Mononuclear cell (primary cell): ENCODE results near the gene IRF2BPL. TPM values are rescaled to one million over a fixed set of nuclear protein-coding genes. Genes with fewer than 3 reads are reported as not detected.

Source experiments
- H3K27me3 ChIP-seq: 2 replicates; pipeline ENCODE4 v1.6.0; 2011; ENCODE audit warnings: low read length, control low read depth; ENCODE audit not compliant: insufficient read depth
- H3K4me1 ChIP-seq: 2 replicates; pipeline ENCODE4 v1.5.1; 2011; ENCODE audit warnings: mild to moderate bottlenecking, low read length, control low read depth; ENCODE audit not compliant: insufficient read depth
- H3K4me3 ChIP-seq: 2 replicates; pipeline ENCODE4 v1.5.1; 2011; ENCODE audit warnings: mild to moderate bottlenecking, low read length, moderate library complexity
- H3K9me3 ChIP-seq: 2 replicates; pipeline ENCODE4 v1.5.1; 2011; ENCODE audit warnings: low read depth, mild to moderate bottlenecking, control low read depth, low read length
- total RNA-seq: library from RNA; depleted of rRNA; stranded (reverse); fragments of >200 nt; gene quantifications from one replicate; pipeline ENCODE4 v1.2.3, GENCODE V29; 2012

The IRF2BPL gene
- 36.1 TPM for total RNA-seq

DNA sequence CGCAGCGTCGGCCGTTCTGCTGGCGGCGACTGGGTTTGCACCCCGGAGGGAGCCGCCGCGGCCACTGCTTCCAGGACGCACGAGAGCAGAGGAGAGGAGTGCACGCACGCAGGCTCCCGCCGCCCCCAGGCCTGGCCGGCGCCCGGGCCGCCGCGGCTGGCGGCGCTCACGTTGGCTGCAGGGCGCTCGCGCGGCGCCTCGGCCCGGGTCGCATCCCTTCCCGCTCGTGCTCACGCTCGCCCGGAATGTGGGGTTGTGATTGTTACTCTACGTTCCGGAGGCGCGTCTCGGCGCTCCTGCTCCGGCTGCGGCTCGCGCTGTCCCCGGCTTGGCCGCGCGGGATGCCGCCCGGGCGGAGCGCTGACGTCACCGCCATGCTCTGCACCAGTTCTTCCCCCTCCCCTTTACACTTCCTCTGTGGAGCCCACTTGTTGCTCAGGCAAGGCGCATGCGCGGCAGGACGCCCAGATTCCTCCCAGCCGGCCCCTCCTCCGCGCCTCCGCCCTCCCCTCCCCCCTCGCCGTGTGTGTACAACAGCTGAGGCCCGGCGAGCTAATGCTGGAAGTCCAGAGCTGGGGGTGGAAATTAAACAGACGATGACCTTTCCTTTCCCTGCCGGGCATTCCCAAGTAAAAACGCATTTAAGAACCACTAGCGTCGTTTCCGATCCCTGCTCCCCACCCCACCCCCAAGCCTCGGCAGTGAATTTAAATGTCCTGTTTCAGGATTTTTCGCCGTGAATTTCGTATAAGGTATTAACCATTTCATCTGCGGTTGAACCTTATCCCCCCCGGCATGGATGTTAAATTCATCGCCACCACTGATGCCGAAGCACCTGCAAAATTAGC lies at the start of gene IRF2BPL:
IRF2BPL (minus strand) TSS at position 325 of the 848 bp plus-strand sequence. CDS start 916 bp downstream, outside the sequence.
- Histone ChIP-seq H3K9me3 (no peaks in the 10 kb centered on the region), H3K27me3 (no peaks in the 10 kb centered on the region), H3K4me1 (peaks cover 78% of the 10 kb centered on the region), H3K4me3 (peak within 1 kb of the TSS; percentile 75)

DNA sequence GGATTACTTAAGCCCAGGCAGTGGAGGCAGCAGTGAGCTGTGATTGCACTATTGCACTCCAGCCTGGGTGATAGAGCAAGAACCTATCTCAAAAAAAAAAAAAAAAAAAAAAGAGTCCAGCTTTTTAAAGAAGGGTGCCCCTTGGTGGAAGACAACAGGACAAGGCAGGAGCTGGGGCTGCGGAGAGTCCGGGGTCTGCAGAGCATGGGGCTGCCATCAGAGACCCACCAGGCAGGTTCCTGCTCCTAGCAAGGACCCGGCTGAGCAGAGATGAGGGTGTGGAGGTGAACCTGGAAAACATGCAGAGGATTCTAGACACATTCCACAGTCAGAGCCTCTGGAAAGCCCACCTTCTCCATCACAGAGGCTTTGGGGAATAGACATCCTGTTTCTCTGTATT lies 48.5 kb upstream of the IRF2BPL start:
- Histone ChIP-seq H3K27me3 (no peaks in the 10 kb centered on the region), H3K9me3 (no peaks in the 10 kb centered on the region), H3K4me1 (peaks cover 12% of the 10 kb centered on the region), H3K4me3 (no peak overlapping the region)

DNA sequence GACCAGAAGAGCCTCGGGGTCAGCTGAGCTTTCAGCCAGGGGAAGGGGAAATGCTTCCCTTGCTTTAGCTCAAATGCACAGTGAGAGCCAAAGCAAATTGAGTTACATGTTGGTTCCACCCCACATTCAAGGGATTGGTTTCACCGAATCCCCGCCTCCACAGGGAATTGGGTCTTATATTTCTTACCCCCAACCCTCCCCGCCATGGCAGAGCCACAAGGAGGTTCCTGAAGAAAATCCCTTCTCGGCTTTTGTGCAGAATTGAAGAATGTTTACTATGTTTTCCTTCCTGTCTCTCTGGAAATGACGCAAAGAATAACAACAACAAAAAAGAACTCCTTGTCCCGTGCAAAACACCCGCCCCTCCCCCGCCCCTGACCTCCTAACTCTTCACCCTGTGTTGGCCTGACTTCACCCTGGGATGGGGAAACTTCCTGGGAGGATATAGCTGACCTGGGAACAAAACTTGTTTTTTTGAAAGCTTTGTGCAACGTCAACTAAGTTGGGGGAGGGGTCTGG lies 47.7 kb upstream of the IRF2BPL start:
- Histone ChIP-seq H3K4me1 (peaks cover 12% of the 10 kb centered on the region), H3K4me3 (no peak overlapping the region), H3K27me3 (no peaks in the 10 kb centered on the region), H3K9me3 (no peaks in the 10 kb centered on the region)

DNA sequence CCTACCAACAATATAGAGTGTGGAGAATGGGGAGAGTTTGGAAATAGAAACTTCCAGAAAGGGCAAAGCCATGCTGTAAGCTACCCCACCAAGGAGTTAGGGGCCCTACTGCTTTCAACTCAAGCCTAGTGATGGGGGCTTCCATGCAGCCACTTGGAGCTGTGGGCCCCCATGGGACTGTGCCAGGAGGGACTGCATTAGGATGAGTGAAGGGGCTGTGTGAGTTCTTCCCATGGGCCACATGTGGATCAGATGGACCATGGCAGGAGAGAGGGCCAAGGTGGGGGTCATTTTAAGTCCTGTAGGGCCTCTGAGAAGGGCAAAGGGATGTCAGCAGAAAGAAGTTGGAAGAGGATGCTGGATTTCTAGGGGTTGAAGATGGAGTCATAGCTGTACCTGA lies 46.5 kb upstream of the IRF2BPL start:
- Histone ChIP-seq H3K27me3 (no peaks in the 10 kb centered on the region), H3K4me3 (no peak overlapping the region), H3K9me3 (no peaks in the 10 kb centered on the region), H3K4me1 (peaks cover 12% of the 10 kb centered on the region)

DNA sequence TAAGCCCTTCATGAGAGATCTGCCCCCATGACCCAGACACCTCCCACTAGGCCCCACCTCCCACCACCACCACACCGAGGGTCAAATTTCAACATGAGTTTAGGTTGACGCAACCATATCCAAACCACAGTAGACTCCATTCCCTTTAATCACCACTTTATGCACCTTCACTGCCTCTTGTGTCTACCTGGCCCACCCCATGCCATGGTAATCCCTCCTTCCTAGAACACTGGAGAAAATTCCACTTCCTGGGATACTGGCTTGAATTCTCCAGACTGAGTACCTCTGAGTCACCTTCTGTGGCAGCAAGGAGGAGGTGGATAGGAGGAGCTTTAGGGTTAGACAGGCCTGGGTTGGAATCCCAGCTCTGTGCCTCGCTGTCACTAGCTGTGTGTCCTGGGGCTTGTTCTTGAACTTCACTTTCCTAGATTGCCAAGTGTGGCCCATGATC lies 43.5 kb upstream of the IRF2BPL start:
- no peaks in the 10 kb centered on the region for H3K9me3 ChIP-seq
- no peaks in the 10 kb centered on the region for H3K27me3 ChIP-seq
- H3K4me3 ChIP-seq = no peak overlapping the region
- H3K4me1 ChIP-seq = peaks cover 10% of the 10 kb centered on the region

DNA sequence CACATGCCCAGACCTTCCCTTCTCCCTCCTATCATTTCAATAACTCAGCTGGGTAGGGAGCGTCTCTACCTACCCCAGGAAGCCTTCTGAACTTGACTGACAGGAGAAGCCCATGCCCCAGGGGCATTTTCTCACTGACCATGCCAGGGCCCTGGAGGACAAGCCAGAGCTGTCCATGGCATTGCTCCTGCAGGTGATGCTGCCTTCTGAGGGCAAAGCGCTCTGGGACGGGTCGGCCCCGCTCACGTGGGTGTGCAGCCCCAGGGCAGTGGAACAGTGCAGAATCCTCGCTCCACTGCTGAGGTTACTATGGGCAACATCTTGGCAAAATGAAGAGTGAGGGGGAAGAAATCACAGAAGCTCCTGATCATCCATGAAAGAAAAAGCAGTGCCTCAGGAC lies 41.0 kb upstream of the IRF2BPL start:
- Histone ChIP-seq H3K4me3 (no peak overlapping the region), H3K27me3 (no peaks in the 10 kb centered on the region), H3K9me3 (no peaks in the 10 kb centered on the region), H3K4me1 (peaks cover 9% of the 10 kb centered on the region)

DNA sequence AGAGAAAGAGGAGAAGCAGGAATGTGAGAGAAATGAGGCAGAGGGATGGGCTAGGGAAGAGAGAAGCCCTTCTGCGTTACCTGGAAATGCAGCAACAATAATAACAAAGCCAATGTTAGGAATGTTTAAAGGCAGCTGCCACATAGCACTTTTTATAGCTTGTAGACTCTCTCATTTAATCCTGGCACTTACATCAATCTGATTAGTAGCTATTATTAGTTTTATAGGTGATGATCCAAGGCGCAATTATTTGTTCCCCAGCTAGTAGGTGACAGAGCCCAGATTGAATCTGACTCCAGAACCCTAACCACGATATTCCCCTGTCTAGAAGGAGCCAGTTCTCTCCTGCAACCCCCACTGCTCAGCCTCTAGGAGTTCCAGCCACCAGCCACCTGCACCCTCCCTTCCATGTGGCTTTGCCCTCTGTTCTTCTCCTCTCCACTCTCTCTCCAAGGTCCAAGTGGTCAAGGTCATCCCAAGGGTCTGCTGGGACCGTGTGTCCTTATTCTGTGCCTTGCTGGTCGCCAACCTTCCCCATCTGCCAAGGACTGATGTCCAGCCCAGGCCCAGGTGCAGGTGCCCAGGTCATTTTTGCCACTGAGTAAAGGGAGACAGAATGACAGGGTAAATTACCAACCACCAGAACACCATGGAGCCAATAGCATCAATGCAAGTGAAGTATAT lies 40.2 kb upstream of the IRF2BPL start:
- Histone ChIP-seq H3K4me3 (no peak overlapping the region), H3K9me3 (no peaks in the 10 kb centered on the region), H3K27me3 (no peaks in the 10 kb centered on the region), H3K4me1 (peaks cover 9% of the 10 kb centered on the region)

DNA sequence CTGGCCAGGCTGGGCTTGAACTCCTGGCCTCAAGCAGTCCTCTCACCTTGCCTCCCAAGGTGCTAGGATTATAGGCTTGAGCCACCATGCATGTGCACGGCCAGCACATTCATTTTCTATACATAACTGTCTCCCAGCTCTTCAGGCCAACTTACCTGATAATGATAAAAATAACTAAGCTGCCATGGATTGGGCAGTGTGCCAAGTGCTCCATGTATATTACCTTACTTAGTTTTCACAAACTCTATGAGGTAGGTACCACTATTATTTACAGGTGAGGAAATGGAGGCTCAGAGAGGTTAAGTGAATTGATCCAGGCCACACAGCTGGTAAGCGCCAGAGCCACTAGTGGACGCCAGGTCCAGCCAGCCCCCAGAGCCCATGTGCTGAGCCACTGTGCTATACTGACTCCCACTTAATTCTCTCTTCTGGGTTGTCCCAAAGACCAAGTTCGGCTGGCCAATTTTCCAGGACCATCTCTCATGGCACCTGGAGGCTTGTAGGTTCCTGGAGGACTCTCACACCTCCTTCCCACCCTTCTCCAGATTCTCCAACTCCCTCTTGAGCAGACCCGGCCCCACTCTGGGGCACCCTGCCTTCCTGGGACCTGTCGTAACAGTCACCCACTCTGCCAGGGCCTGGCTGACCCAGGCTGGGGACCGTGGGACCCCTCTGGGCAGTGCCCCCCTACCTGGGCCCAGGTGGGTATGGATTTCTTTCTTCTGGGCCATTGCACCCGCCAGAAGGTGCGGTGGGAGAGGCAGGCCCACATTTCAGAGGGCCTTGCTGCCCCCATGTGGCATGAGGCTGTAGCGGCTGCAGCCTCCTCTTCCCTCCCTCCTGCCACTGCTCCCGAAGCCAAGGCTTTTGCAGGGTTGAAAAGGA lies 39.4 kb upstream of the IRF2BPL start:
- no peaks in the 10 kb centered on the region for H3K27me3 ChIP-seq
- H3K4me3 ChIP-seq = no peak overlapping the region
- H3K9me3 ChIP-seq = no peaks in the 10 kb centered on the region
- H3K4me1 ChIP-seq = peaks cover 9% of the 10 kb centered on the region

DNA sequence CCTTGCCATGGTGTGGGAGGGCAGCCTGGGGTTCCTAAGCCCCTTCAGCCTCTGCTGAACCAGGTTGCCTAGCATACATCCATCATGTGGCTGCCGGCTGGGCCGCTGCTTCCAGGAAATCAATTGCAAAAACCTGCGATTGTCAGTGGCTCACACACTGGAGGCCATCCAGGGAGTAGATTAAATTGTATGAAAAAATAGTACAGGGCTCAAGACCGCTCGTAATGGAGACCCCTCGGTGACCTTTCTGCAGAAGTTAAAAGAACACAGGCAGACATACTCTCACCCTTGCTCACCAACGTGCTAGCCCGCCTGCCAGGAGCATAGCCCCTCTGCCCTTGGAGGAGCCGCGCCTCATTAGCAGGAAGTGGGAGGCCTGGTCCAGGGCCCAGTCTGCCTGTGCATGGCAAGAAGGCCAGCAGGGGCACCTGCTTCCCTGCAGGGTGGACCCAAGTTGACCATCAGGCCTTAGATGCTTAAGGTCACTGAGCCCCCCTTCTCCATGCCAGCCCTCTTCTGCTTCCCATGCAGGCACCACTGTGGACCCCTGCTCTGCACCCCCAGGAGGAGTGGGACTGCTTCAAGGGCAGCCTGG lies 38.2 kb upstream of the IRF2BPL start:
- no peaks in the 10 kb centered on the region for H3K27me3 ChIP-seq
- no peaks in the 10 kb centered on the region for H3K9me3 ChIP-seq
- H3K4me1 ChIP-seq = peaks cover 9% of the 10 kb centered on the region
- no peak overlapping the region for H3K4me3 ChIP-seq

DNA sequence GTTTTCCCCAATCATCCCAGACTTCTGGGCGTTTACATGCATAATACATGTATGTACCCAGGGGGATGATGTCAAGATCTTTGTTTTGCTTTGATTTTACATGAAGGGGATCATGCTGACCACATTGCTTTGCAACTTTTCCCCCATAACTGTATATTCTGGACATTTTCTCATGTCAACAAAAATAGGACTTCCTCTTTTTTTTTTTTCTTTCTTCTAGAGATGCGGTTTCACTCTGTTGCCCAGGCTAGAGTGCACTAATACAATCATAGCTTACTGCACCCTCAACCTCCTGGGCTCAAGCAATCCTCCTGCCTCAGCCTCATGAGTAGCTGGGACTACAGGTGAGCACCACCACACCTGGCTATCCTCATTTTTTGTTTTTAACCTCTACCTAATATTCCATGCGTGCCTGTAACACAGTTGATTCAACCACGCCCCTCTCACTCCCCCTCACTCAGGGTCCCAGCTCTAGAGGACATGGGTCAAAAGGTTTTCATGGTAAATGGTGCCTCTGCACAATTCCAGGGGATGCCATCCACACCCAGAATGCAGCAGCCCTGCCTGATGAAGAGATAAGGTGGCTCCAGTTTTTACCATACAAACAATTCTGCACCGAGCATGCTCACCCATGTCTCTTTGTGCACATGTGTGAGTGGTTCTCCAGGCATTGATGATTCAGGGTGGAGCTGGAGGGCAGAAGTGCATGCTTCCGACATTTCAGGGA lies 37.5 kb upstream of the IRF2BPL start:
- peaks cover 9% of the 10 kb centered on the region for H3K4me1 ChIP-seq
- no peak overlapping the region for H3K4me3 ChIP-seq
- no peaks in the 10 kb centered on the region for H3K27me3 ChIP-seq
- H3K9me3 ChIP-seq = no peaks in the 10 kb centered on the region

DNA sequence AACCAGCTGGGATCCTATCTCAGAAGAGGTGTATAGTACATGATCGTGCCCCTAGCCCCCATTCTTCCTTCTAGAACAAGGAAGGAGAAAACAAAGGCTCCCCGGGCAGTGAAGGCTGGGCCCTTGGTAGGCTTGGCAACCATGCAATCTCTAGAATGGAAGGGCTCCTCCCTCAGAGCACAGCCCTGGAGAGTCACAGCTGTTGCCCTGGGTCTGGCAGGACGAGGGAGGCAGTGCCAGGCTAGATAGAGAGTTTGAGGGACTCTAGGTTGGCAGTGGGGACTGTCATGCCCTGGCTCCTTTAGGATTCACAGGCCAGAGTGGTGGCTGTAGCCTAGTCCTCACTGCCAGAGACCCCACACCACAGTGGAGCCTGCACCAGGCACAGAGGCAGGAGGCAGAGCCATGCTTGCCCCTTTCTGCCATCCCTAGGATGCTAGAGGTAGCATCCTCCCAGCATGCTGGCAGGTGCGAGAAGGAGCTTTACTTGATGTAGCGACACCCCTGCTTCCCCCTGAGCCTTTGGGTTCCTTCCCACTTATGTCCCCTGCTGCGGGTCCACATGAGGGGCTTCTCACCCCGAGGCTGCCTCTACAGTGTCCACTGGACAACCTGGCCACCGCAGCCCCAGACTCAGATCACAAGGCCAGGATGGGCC lies 36.1 kb upstream of the IRF2BPL start:
- Histone ChIP-seq H3K4me1 (peaks cover 9% of the 10 kb centered on the region), H3K27me3 (no peaks in the 10 kb centered on the region), H3K4me3 (no peak overlapping the region), H3K9me3 (no peaks in the 10 kb centered on the region)

DNA sequence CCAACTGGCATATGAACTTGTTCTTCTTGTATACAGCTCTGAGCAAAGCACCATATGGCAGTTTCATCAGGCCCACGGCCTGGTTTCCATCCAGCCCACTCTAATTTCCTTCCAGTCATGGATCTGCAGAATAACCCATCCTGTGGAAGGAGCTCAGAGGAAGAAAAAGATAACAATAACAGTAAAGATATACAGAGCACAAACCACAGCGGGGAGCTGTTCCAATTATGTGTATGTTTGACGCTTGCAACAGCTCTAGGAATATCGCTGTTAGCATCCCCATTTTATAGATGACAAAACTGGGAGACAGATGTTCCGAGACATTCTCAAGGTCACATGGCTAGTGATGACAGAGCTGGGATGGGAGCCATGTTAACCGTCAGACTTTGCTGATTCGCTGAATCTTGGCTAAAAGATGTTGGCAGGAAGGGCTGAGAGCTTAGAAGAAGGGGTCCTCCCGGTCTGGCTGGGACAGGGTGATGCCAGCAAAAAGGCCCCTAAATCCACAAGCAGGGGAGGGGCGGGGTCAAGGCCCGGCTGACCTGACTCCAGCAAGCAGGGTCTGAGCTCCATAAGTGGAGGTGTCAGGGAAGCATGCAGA lies 35.2 kb upstream of the IRF2BPL start:
- Histone ChIP-seq H3K9me3 (no peaks in the 10 kb centered on the region), H3K4me1 (peaks cover 9% of the 10 kb centered on the region), H3K4me3 (no peak overlapping the region), H3K27me3 (no peaks in the 10 kb centered on the region)

DNA sequence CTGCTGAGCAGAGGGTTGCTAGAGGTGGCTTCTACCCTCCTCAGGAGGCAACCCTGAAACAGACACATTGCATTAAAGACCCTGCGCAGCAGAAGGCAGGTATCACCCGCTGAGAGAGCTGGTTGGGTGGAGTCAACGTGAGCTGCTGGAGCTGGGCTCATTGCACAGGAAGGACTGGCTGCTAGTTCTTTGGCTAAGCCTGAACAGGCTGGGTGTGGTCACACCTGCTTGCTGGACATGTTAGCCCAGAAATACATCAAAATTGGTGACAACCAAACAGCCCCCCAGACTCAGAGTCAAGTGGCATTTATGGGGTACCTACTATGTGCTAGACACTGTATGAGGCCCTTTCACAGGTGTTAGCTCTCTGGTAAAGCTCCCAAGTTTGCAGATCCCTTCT lies 33.8 kb upstream of the IRF2BPL start:
- H3K9me3 ChIP-seq = no peaks in the 10 kb centered on the region
- peaks cover 9% of the 10 kb centered on the region for H3K4me1 ChIP-seq
- no peak overlapping the region for H3K4me3 ChIP-seq
- no peaks in the 10 kb centered on the region for H3K27me3 ChIP-seq
